ENCODE results near the gene GLI1. TPM values are rescaled to one million over a fixed set of nuclear protein-coding genes. Genes with fewer than 3 reads are reported as not detected.

The GLI1 gene
- total RNA-seq, 1 donor from 2014 or later: 0.96 TPM

- H3K27ac Mint-ChIP-seq: no peak overlapping the region
- no peak overlapping the region for H3K4me3 Mint-ChIP-seq
- DNase-seq: no peak
These were observed 10.2 kb upstream of the GLI1 start for GRCh38 chr12:57449375-57449774.

GRCh38 chr12:57450057-57450456 is 9.5 kb upstream of the GLI1 start:
- Mint-ChIP-seq H3K36me3 (ENCODE audit: low read depth) (no peaks in the 10 kb centered on the region), H3K4me3 (no peak overlapping the region), H3K27ac (no peak overlapping the region), H3K4me1 (peaks cover 7% of the 10 kb centered on the region), H3K9me3 (no peaks in the 10 kb centered on the region), H3K27me3 (no peaks in the 10 kb centered on the region)
- DNase-seq: no peak
- intact Hi-C loops (cut with micrococcal nuclease): no loop called here

More at GRCh38 chr12:57449375-57449774, 10.2 kb upstream of the GLI1 start:
- no peaks in the 10 kb centered on the region for H3K27me3 Mint-ChIP-seq
- no peaks in the 10 kb centered on the region for H3K9me3 Mint-ChIP-seq
- intact Hi-C loops (cut with micrococcal nuclease): no loop called here
- peaks cover 5% of the 10 kb centered on the region for H3K4me1 Mint-ChIP-seq
- no peaks in the 10 kb centered on the region for H3K36me3 Mint-ChIP-seq (ENCODE audit: low read depth)

GRCh38 chr12:57451233-57451778 is 8.3 kb upstream of the GLI1 start:
- no peaks in the 10 kb centered on the region for H3K36me3 Mint-ChIP-seq (ENCODE audit: low read depth)
- DNase-seq: no peak
- no peaks in the 10 kb centered on the region for H3K27me3 Mint-ChIP-seq
- no peaks in the 10 kb centered on the region for H3K9me3 Mint-ChIP-seq
- H3K4me3 Mint-ChIP-seq: no peak overlapping the region
- no peak overlapping the region for H3K27ac Mint-ChIP-seq
- intact Hi-C loops (cut with micrococcal nuclease): no loop called here
- H3K4me1 Mint-ChIP-seq: peaks cover 13% of the 10 kb centered on the region

- Mint-ChIP-seq H3K9me3 (no peaks in the 10 kb centered on the region), H3K27ac (no peak overlapping the region), H3K27me3 (no peaks in the 10 kb centered on the region), H3K4me3 (peak overlapping the region; percentile 36), H3K36me3 (ENCODE audit: low read depth) (no peaks in the 10 kb centered on the region), H3K4me1 (peaks cover 13% of the 10 kb centered on the region)
- intact Hi-C loops (cut with micrococcal nuclease): no loop called here
- no peak for DNase-seq
These were observed 7.2 kb upstream of the GLI1 start for GRCh38 chr12:57452181-57452936.

GRCh38 chr12:57452937-57453509 is 6.6 kb upstream of the GLI1 start:
- no peak overlapping the region for H3K4me3 Mint-ChIP-seq
- peak; percentile 87 for DNase-seq

GRCh38 chr12:57454213-57454565 is 5.4 kb upstream of the GLI1 start:
- Mint-ChIP-seq H3K36me3 (ENCODE audit: low read depth) (no peaks in the 10 kb centered on the region), H3K9me3 (no peaks in the 10 kb centered on the region), H3K4me3 (no peak overlapping the region), H3K4me1 (peaks cover 19% of the 10 kb centered on the region), H3K27me3 (no peaks in the 10 kb centered on the region), H3K27ac (peak overlapping the region; percentile 7)
- DNase-seq: no peak
- intact Hi-C loops (cut with micrococcal nuclease): no loop called here

More at GRCh38 chr12:57452937-57453509, 6.6 kb upstream of the GLI1 start:
- Mint-ChIP-seq H3K9me3 (no peaks in the 10 kb centered on the region), H3K4me1 (peaks cover 13% of the 10 kb centered on the region), H3K27ac (no peak overlapping the region), H3K27me3 (no peaks in the 10 kb centered on the region), H3K36me3 (ENCODE audit: low read depth) (no peaks in the 10 kb centered on the region)
- intact Hi-C loops (cut with micrococcal nuclease): loop anchor here (1.0 kb wide), 3 partner anchors 22 to 190 kb away; partner anchors contain the start of gene R3HDM2

- no peak for DNase-seq
- Mint-ChIP-seq H3K9me3 (no peaks in the 10 kb centered on the region), H3K4me1 (peaks cover 24% of the 10 kb centered on the region), H3K27me3 (peaks cover 2% of the 10 kb centered on the region), H3K36me3 (ENCODE audit: low read depth) (no peaks in the 10 kb centered on the region), H3K4me3 (peak within 1 kb of the TSS; percentile 53), H3K27ac (peak within 1 kb of the TSS; percentile 7)
- intact Hi-C loops (cut with micrococcal nuclease): no loop called here
These were observed 4.8 kb upstream of the GLI1 start, which contains the start of gene INHBE for GRCh38 chr12:57454566-57455373. INHBE (plus strand) TSS chr12:57455307; CDS start chr12:57455537, 230 bp downstream.

- intact Hi-C loops (cut with micrococcal nuclease): no loop called here
- peak overlapping the region; percentile 53 for H3K4me3 Mint-ChIP-seq
- no peaks in the 10 kb centered on the region for H3K9me3 Mint-ChIP-seq
- no peak overlapping the region for H3K27ac Mint-ChIP-seq
- H3K4me1 Mint-ChIP-seq: peaks cover 28% of the 10 kb centered on the region
- H3K27me3 Mint-ChIP-seq: peaks cover 6% of the 10 kb centered on the region
- no peak for DNase-seq
- H3K36me3 Mint-ChIP-seq (ENCODE audit: low read depth): no peaks in the 10 kb centered on the region
These were observed 4.0 kb upstream of the GLI1 start for GRCh38 chr12:57455374-57456144.

- intact Hi-C loops (cut with micrococcal nuclease): no loop called here
These were observed 3.4 kb upstream of the GLI1 start for GRCh38 chr12:57456145-57456700.

GRCh38 chr12:57456737-57457490 is 2.7 kb upstream of the GLI1 start:
- Mint-ChIP-seq H3K27me3 (peaks cover 12% of the 10 kb centered on the region), H3K9me3 (no peaks in the 10 kb centered on the region), H3K4me3 (no peak overlapping the region), H3K27ac (no peak overlapping the region), H3K4me1 (peaks cover 36% of the 10 kb centered on the region), H3K36me3 (ENCODE audit: low read depth) (no peaks in the 10 kb centered on the region)
- no peak for DNase-seq
- intact Hi-C loops (cut with micrococcal nuclease): no loop called here

More at GRCh38 chr12:57456145-57456700, 3.4 kb upstream of the GLI1 start:
- peaks cover 32% of the 10 kb centered on the region for H3K4me1 Mint-ChIP-seq
- H3K36me3 Mint-ChIP-seq (ENCODE audit: low read depth): no peaks in the 10 kb centered on the region
- H3K4me3 Mint-ChIP-seq: peak overlapping the region; percentile 53
- no peak overlapping the region for H3K27ac Mint-ChIP-seq
- H3K9me3 Mint-ChIP-seq: no peaks in the 10 kb centered on the region
- DNase-seq: peak; percentile 86
- H3K27me3 Mint-ChIP-seq: peaks cover 9% of the 10 kb centered on the region

- no peaks in the 10 kb centered on the region for H3K9me3 Mint-ChIP-seq
- DNase-seq: no peak
- intact Hi-C loops (cut with micrococcal nuclease): loop anchor here (1.0 to 2.0 kb wide), 4 partner anchors 18 to 178 kb away; partner anchors contain the start of genes DDIT3 and R3HDM2
- no peaks in the 10 kb centered on the region for H3K36me3 Mint-ChIP-seq (ENCODE audit: low read depth)
- H3K4me1 Mint-ChIP-seq: peaks cover 43% of the 10 kb centered on the region
- H3K4me3 Mint-ChIP-seq: peak overlapping the region; percentile 95
- H3K27me3 Mint-ChIP-seq: peaks cover 17% of the 10 kb centered on the region
- peak overlapping the region; percentile 90 for H3K27ac Mint-ChIP-seq
These were observed 925 bp upstream of the GLI1 start for GRCh38 chr12:57458665-57459054.

GRCh38 chr12:57459055-57459749 is 383 bp upstream of the GLI1 start:
- Mint-ChIP-seq H3K27ac (peak overlapping the region; percentile 90), H3K36me3 (ENCODE audit: low read depth) (no peaks in the 10 kb centered on the region), H3K9me3 (no peaks in the 10 kb centered on the region), H3K27me3 (peaks cover 20% of the 10 kb centered on the region), H3K4me1 (peaks cover 48% of the 10 kb centered on the region), H3K4me3 (peak overlapping the region; percentile 95)
- peak; percentile 98 for DNase-seq
- intact Hi-C loops (cut with micrococcal nuclease): loop anchor here (1.0 to 2.0 kb wide), 4 partner anchors 17 to 178 kb away; partner anchors contain the start of genes DDIT3 and R3HDM2

Measured in activated CD4-positive, alpha-beta T cell treated with anti-CD3 and anti-CD28 coated beads, Interleukin-2, amount 10 ng/mL, durations not matched to agents 24 days and 14 days (primary cell).